GM18519 (cell line): ENCODE results near the gene SUMO2.
"Not testable (repeated sequence)": the region's sequence is repeated elsewhere in the genome, so short reads cannot be mapped to it uniquely, and the experiment has no call there.

Experiments used
- ATAC-seq: cut with Tn5 transposase; IDR thresholded peaks from one replicate; pipeline ENCODE4 v1.9.1; 2021; ENCODE audit warnings: mild to moderate bottlenecking, moderate library complexity; ENCODE audit not compliant: unreplicated experiment, low FRiP score

Gene SUMO2

GRCh38 chr17:75151930-75152329 lies 30.8 kb downstream of the SUMO2 start:
- no peak for ATAC-seq

- ATAC-seq, result no peak
These were observed 34.7 kb downstream of the SUMO2 start for GRCh38 chr17:75147878-75148546.

GRCh38 chr17:75146592-75146991 lies 36.2 kb downstream of the SUMO2 start:
- ATAC-seq, result no peak

- ATAC-seq, result no peak
These were observed 37.8 kb downstream of the SUMO2 start for GRCh38 chr17:75144816-75145512.

GRCh38 chr17:75142236-75142971 lies 40.4 kb downstream of the SUMO2 start:
- ATAC-seq, result no peak

- ATAC-seq, result no peak
These were observed 44.2 kb downstream of the SUMO2 start for GRCh38 chr17:75138519-75138918.

- ATAC-seq, result not testable (repeated sequence)
These were observed 45.0 kb downstream of the SUMO2 start for GRCh38 chr17:75137762-75138161.

- ATAC-seq, result no peak
These were observed 46.8 kb downstream of the SUMO2 start for GRCh38 chr17:75135946-75136345.

GRCh38 chr17:75135452-75135851 lies 47.3 kb downstream of the SUMO2 start:
- ATAC-seq, result no peak

- not testable (repeated sequence) for ATAC-seq
These were observed 49.0 kb downstream of the SUMO2 start for GRCh38 chr17:75133607-75134347.

GRCh38 chr17:75133001-75133400 lies 49.8 kb downstream of the SUMO2 start:
- no peak for ATAC-seq

GRCh38 chr17:75132018-75133000 lies 50.5 kb downstream of the SUMO2 start:
- not testable (repeated sequence) for ATAC-seq

GRCh38 chr17:75131278-75132017 lies 51.3 kb downstream of the SUMO2 start, which contains the start of gene NT5C:
Gene NT5C, minus strand, starts transcription at chr17:75131742. Its CDS starts 35 bp downstream, at chr17:75131707.
- peak; percentile 65 for ATAC-seq

- ATAC-seq, result no peak
These were observed 52.0 kb downstream of the SUMO2 start for GRCh38 chr17:75130632-75131277.

- no peak for ATAC-seq
These were observed 52.6 kb downstream of the SUMO2 start for GRCh38 chr17:75130059-75130631.

GRCh38 chr17:75129576-75129975 lies 53.2 kb downstream of the SUMO2 start:
- no peak for ATAC-seq

GRCh38 chr17:75128694-75129505 lies 53.9 kb downstream of the SUMO2 start:
- no peak for ATAC-seq
